Measurements from ENCODE around the gene WDR83.
A peak's percentile ranks its signal among the peaks of the same experiment; 100 is the strongest.

The WDR83 gene

DNA sequence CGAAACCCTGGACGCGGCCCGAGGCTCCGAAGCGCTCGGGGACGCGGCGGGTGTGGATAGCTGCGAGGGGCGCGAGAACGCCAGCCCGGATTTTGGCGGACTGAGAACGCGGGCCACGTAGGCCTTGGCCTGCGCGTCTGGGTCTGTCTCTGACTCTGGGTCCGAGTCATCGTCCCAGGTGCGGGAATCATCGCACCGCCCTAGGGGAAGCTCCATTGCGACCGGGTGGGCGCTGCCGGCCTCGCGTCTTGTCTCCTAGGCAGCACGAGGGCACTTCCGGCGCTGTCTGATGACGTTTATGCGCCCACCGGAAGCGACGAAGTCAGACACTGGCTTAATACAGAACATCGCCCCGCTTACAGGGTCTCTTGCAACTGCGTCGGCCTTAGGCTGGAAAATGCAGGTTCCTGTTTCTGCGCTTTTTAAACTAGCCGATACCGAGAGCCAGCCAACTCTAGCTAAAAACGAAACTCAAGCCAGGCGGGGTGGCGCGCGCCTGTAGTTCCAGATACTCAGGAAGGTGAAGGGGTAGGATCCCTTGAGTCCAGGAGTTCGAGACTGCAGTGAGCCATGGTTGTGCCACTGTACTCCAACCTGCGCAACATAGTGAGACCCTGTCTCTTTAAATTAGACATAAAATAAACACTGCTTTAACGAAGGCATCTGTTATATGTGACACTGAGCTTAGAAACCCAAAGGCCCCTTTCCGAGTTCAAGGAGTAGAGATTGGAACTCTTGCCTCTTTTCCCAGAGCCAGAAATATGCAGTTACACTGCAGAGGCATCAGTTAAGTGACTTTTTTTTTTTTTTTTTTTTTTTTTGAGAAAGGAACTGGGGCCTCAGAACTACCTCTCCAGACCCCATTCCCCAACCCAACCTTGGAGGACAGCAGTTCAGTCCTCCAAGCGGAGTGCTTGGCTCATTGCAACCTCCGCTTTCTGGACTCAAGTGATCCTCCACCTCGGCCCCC lies 30.0 kb downstream of the WDR83 start, which contains the start of gene FBXW9 (continued):
- TF ChIP-seq, protein P1, sequence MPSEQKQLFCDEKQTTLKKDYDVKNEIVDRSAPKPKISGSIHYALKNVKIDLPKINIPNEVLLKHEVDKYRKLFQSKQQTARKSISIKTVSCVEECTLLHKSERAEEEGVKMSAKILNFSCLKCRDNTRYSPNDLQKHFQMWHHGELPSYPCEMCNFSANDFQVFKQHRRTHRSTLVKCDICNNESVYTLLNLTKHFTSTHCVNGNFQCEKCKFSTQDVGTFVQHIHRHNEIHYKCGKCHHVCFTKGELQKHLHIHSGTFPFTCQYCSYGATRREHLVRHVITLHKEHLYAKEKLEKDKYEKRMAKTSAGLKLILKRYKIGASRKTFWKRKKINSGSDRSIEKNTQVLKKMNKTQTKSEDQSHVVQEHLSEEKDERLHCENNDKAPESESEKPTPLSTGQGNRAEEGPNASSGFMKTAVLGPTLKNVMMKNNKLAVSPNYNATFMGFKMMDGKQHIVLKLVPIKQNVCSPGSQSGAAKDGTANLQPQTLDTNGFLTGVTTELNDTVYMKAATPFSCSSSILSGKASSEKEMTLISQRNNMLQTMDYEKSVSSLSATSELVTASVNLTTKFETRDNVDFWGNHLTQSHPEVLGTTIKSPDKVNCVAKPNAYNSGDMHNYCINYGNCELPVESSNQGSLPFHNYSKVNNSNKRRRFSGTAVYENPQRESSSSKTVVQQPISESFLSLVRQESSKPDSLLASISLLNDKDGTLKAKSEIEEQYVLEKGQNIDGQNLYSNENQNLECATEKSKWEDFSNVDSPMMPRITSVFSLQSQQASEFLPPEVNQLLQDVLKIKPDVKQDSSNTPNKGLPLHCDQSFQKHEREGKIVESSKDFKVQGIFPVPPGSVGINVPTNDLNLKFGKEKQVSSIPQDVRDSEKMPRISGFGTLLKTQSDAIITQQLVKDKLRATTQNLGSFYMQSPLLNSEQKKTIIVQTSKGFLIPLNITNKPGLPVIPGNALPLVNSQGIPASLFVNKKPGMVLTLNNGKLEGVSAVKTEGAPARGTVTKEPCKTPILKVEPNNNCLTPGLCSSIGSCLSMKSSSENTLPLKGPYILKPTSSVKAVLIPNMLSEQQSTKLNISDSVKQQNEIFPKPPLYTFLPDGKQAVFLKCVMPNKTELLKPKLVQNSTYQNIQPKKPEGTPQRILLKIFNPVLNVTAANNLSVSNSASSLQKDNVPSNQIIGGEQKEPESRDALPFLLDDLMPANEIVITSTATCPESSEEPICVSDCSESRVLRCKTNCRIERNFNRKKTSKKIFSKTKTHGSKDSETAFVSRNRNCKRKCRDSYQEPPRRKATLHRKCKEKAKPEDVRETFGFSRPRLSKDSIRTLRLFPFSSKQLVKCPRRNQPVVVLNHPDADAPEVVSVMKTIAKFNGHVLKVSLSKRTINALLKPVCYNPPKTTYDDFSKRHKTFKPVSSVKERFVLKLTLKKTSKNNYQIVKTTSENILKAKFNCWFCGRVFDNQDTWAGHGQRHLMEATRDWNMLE (tag by site-specific recombination; conservative IDR thresholded peaks at IDR 0.05; ENCODE audit: low read depth), result peak; percentile 63; the same call in 1 of the 2 replicates
- no peak for TF ChIP-seq SCRT2 (tag by site-specific recombination; IDR thresholded peaks at IDR 0.05)
- no peak for TF ChIP-seq ZNF658 (tag by site-specific recombination; IDR thresholded peaks at IDR 0.05)
- TF ChIP-seq FEZF1 (tag by site-specific recombination; IDR thresholded peaks at IDR 0.05), result no peak
- TF ChIP-seq PRDM1 (tag by site-specific recombination; IDR thresholded peaks at IDR 0.05), result no peak
- TF ChIP-seq ZNF670 (tag by site-specific recombination; IDR thresholded peaks at IDR 0.05; ENCODE audit: low read depth), result no peak
- TF ChIP-seq ZNF792 (tag by site-specific recombination; IDR thresholded peaks at IDR 0.05), result no peak
- TF ChIP-seq, protein P2, sequence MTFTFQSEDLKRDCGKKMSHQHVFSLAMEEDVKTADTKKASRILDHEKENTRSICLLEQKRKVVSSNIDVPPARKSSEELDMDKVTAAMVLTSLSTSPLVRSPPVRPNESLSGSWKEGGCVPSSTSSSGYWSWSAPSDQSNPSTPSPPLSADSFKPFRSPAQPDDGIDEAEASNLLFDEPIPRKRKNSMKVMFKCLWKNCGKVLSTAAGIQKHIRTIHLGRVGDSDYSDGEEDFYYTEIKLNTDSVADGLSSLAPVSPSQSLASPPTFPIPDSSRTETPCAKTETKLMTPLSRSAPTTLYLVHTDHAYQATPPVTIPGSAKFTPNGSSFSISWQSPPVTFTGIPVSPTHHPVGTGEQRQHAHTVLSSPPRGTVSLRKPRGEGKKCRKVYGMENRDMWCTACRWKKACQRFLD (tag by site-specific recombination; IDR thresholded peaks at IDR 0.05), result 0 out of 2 replicates have a peak, but pooled peaks have one; percentile 27
- TF ChIP-seq ZSCAN30 (tag by site-specific recombination; IDR thresholded peaks at IDR 0.05), result peak; percentile 6; the same call in 1 of the 2 replicates
- no peak for TF ChIP-seq ZNF837 (tag by site-specific recombination; IDR thresholded peaks at IDR 0.05)
- TF ChIP-seq ZNF555 (tag by site-specific recombination; conservative IDR thresholded peaks at IDR 0.05), result no peak
- TF ChIP-seq ZNF48 (tag by site-specific recombination; IDR thresholded peaks at IDR 0.05), result no peak
- TF ChIP-seq RBAK (tag by site-specific recombination; IDR thresholded peaks at IDR 0.05), result no peak
- TF ChIP-seq ZEB2 (tag by site-specific recombination; IDR thresholded peaks at IDR 0.05), result peak; percentile 77
- TF ChIP-seq ZXDB (tag by site-specific recombination; IDR thresholded peaks at IDR 0.05), result peak; percentile 79
- TF ChIP-seq ZSCAN16 (tag by site-specific recombination; IDR thresholded peaks at IDR 0.05), result no peak
- no peak for TF ChIP-seq IKZF3 (tag by site-specific recombination; IDR thresholded peaks at IDR 0.05)
- no peak for TF ChIP-seq ZNF354C (tag by site-specific recombination; IDR thresholded peaks at IDR 0.05; ENCODE audit: borderline replicate concordance, low read depth)
- no peak for TF ChIP-seq ZNF157 (tag by site-specific recombination; IDR thresholded peaks at IDR 0.05)
- TF ChIP-seq ZNF626 (tag by site-specific recombination; IDR thresholded peaks at IDR 0.05), result no peak
- TF ChIP-seq ZBTB1 (tag by site-specific recombination; IDR thresholded peaks at IDR 0.05), result no peak
- no peak for TF ChIP-seq ZNF18 (tag by site-specific recombination; IDR thresholded peaks at IDR 0.05)
- peak; percentile 33; the same call in 1 of the 2 replicates for TF ChIP-seq ZNF664 (tag by site-specific recombination; IDR thresholded peaks at IDR 0.05)
- TF ChIP-seq, protein P3, sequence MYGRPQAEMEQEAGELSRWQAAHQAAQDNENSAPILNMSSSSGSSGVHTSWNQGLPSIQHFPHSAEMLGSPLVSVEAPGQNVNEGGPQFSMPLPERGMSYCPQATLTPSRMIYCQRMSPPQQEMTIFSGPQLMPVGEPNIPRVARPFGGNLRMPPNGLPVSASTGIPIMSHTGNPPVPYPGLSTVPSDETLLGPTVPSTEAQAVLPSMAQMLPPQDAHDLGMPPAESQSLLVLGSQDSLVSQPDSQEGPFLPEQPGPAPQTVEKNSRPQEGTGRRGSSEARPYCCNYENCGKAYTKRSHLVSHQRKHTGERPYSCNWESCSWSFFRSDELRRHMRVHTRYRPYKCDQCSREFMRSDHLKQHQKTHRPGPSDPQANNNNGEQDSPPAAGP (tag by site-specific recombination; IDR thresholded peaks at IDR 0.05), result peak; percentile 74; the same call in 1 of the 2 replicates
- no peak for TF ChIP-seq GLIS2 (tag by site-specific recombination; IDR thresholded peaks at IDR 0.05)
- TF ChIP-seq KLF8 (tag by site-specific recombination; IDR thresholded peaks at IDR 0.05), result peak; percentile 62
- no peak for TF ChIP-seq MYNN (tag by site-specific recombination; IDR thresholded peaks at IDR 0.05; ENCODE audit: borderline replicate concordance)
- TF ChIP-seq ZBTB48 (tag by site-specific recombination; IDR thresholded peaks at IDR 0.05), result no peak
- no peak for TF ChIP-seq ZNF404 (tag by site-specific recombination; IDR thresholded peaks at IDR 0.05)
- no peak for TF ChIP-seq ZNF530 (tag by site-specific recombination; IDR thresholded peaks at IDR 0.05; ENCODE audit: low read depth)
- TF ChIP-seq ZNF423 (tag by site-specific recombination; IDR thresholded peaks at IDR 0.05), result no peak
- TF ChIP-seq ZNF214 (tag by site-specific recombination; IDR thresholded peaks at IDR 0.05; ENCODE audit: borderline replicate concordance), result no peak

All from HEK293 (cell line).